Heart left ventricle (tissue), 16 donors: Measurements from ENCODE around the gene SYCP3. TPM values are rescaled to one million over a fixed set of nuclear protein-coding genes. Genes with fewer than 3 reads are reported as not detected.
A peak's percentile ranks its signal among the peaks of the same experiment; 100 is the strongest.

ENCODE experiments used
- ATAC-seq, 4 donors: fragments of 200-7000 bp; cut with Tn5 transposase; one replicate each; pipeline ENCODE4 v1.9.1; 2020 to 2022; ENCODE audit warnings: moderate library complexity in 4 of 4, mild to moderate bottlenecking in 3 of 4, moderate number of reproducible peaks in 1 of 4
- DNase-seq, 5 donors: peaks; one replicate each; pipeline ENCODE4 v3.0.0-alpha.2; 2020
- H3K27ac ChIP-seq, 12 donors: fragments of 200-600 bp; sonication (generic) in 4 of 12; one replicate each; pipeline versions ENCODE4 v1.5.0 to v1.8.0; 2016 to 2022; ENCODE audit warnings: mild to moderate bottlenecking in 2 of 12
- H3K27me3 ChIP-seq, 9 donors: fragments of 200-600 bp; sonication (generic) in 2 of 9; one replicate each; pipeline versions ENCODE4 v1.5.1 to v1.8.0; 2016 to 2022; ENCODE audit warnings: mild to moderate bottlenecking in 3 of 9
- H3K36me3 ChIP-seq, 9 donors: fragments of 200-600 bp; sonication (generic) in 2 of 9; one replicate each; pipeline versions ENCODE4 v1.5.0 to v1.8.0; 2018 to 2022; ENCODE audit warnings: mild to moderate bottlenecking in 2 of 9
- H3K4me1 ChIP-seq, 12 donors: fragments of 200-600 bp; sonication (generic) in 4 of 12; one replicate each; pipeline versions ENCODE4 v1.5.0 to v1.8.0; 2016 to 2022; ENCODE audit warnings: mild to moderate bottlenecking in 3 of 12
- H3K4me3 ChIP-seq, 12 donors: fragments of 200-600 bp; sonication (generic) in 4 of 12; one replicate each; pipeline versions ENCODE4 v1.5.0 to v1.8.0; 2017 to 2022; ENCODE audit warnings: mild to moderate bottlenecking in 9 of 12, moderate library complexity in 4 of 12
- H3K9me3 ChIP-seq, 12 donors: fragments of 200-600 bp; sonication (generic) in 4 of 12; one replicate each; pipeline versions ENCODE4 v1.5.0 to v1.8.0; 2016 to 2022; ENCODE audit warnings: mild to moderate bottlenecking in 1 of 12
- CTCF ChIP-seq, 12 donors: fragments of 200-600 bp; sonication (generic) in 4 of 12; IDR thresholded peaks; one replicate each; pipeline versions ENCODE4 v1.5.0 to v1.8.0; 2018 to 2022; ENCODE audit warnings: antibody characterized with exemption in 12 of 12, mild to moderate bottlenecking in 5 of 12
- POLR2A ChIP-seq, 2 donors: fragments of 450-650 bp; IDR thresholded peaks; one replicate each; pipeline ENCODE4 v1.6.1; 2017; ENCODE audit warnings: antibody characterized with exemption in 2 of 2, mild to moderate bottlenecking in 2 of 2, moderate library complexity in 2 of 2
- WGBS, 4 donors: extraction: QIAGEN DNeasy Blood & Tissue Kit in 2 of 4; methylation state at CpG; one replicate each; pipeline versions ENCODE4 v1.1.5 to v1.1.7; 2013 to 2018; 5-methylcytosine and 5-hydroxymethylcytosine counted together
- intact Hi-C, 10 donors: fragments of 100-400 bp; cut with DNase I; formaldehyde crosslinking; loops; one replicate each; pipeline versions ENCODE4 v1.11.1 to v1.14.2; 2022
- polyA plus RNA-seq, 2 donors: library from polyadenylated mRNA; stranded (reverse); fragments of 200-250 nt; gene quantifications; one replicate each; pipeline ENCODE4 v1.2.3, GENCODE V29; 2013
- total RNA-seq, 9 donors: library from RNA; depleted of rRNA in 2 of 9; stranded (reverse); fragments of >200 nt in 2 of 9; fragmentation: NEBNext Ultra II Directional in 3 of 9; extraction: Animal tissue kit (Norgen Biotek cat#: 25700) in 3 of 9; gene quantifications; one replicate each; pipeline versions ENCODE4 v1.1.0 to v1.2.4, GENCODE V29; 2016 to 2023
- donor health status: ischemic (EF 13 %, LVEDD 7.1; RV severe dilation, severe dysfunction).
- donor health status: healthy with polysubstance abuse.
- donor health status: DM: no; HTN: yes; CAD: no.
- donor health status: DM: no; HTN: no; CAD: no.
- donor health status: ischemic (EF 25% LVEDD 6.9; RV normal size, moderate dysfunction).
- donor health status: ischemic (EF 25% LVEDD 5.7; RV mildly dilated, moderate dysfunction).
- donor health status: healthy.
- donor health status: DM: yes; HTN: yes; CAD: no.
- donor health status: ischemic (EF 35%, LVEDD 5.7; RV mildly dilated, moderate dysfunction).
- donor health status: nonischemic (EF 11% LVEDD 7.7; RV severe dilation, severe dysfunction).
- donor health status: DM: yes; HTN: yes; CAD: no.
- donor health status: PGD.
- donor health status: ischemic (EF 29% LVEDD 5.4; RV normal size, mild dysfunction).
- donor health status: nonischemic (EF 23%, LVEDD 6.1; RV moderate dilation, normal function).

Gene SYCP3
- total and polyA plus RNA-seq, 11 donors = 0.04 TPM; not detected in 10

GRCh38 chr12:101703487-101703886 is 35.8 kb downstream of the SYCP3 start:
- Histone ChIP-seq H3K27ac (no peak overlapping the region), H3K4me3 (no peak overlapping the region), H3K36me3 (no peaks in the 10 kb centered on the region), H3K9me3 (no peaks in the 10 kb centered on the region), H3K27me3 (no peaks in the 10 kb centered on the region), H3K4me1 (peaks cover 0 to 62% (median 33%) of the 10 kb centered on the region in 12 donors)
- DNase-seq (no peak), ATAC-seq (no peak)
- intact Hi-C loops = no loop called here
- TF ChIP-seq POLR2A (IDR thresholded peaks at IDR 0.05) = no peak
- no peak for TF ChIP-seq CTCF (IDR thresholded peaks at IDR 0.05)
- 74 to 88% (median 82%) methylated on average over 3 of the region's 3 CpGs for WGBS, 4 donors

- Histone ChIP-seq H3K9me3 (no peaks in the 10 kb centered on the region), H3K36me3 (no peaks in the 10 kb centered on the region), H3K4me3 (peak overlapping the region in 5 of 12 donors; percentile 70 to 96 (median 87)), H3K4me1 (peaks cover 0 to 56% (median 28%) of the 10 kb centered on the region in 12 donors), H3K27ac (peak overlapping the region in 8 of 12 donors; percentile 10 to 98 (median 91)), H3K27me3 (no peaks in the 10 kb centered on the region)
- no peak for TF ChIP-seq POLR2A (IDR thresholded peaks at IDR 0.05)
- TF ChIP-seq CTCF (IDR thresholded peaks at IDR 0.05) = no peak
- intact Hi-C loops = no loop called here
- 67 to 79% (median 69%) methylated on average over 2 of the region's 2 CpGs for WGBS, 4 donors
- ATAC-seq (no peak), DNase-seq (no peak)
Measured at GRCh38 chr12:101700299-101700820, 38.9 kb downstream of the SYCP3 start.

GRCh38 chr12:101698800-101699347 is 40.4 kb downstream of the SYCP3 start:
- Histone ChIP-seq H3K27ac (peak overlapping the region; percentile 86 to 98 (median 94)), H3K4me3 (peak overlapping the region; percentile 70 to 96 (median 90)), H3K4me1 (peaks cover 0 to 56% (median 28%) of the 10 kb centered on the region in 12 donors), H3K27me3 (no peaks in the 10 kb centered on the region), H3K36me3 (no peaks in the 10 kb centered on the region), H3K9me3 (peaks cover 0 to 6% (median 0%) of the 10 kb centered on the region in 12 donors)
- 52 to 70% (median 64%) methylated on average over 12 of the region's 12 CpGs for WGBS, 4 donors
- DNase-seq (peak in 1 of 5 donors; percentile 28), ATAC-seq (peak in 1 of 4 donors; percentile 17)
- TF ChIP-seq CTCF (IDR thresholded peaks at IDR 0.05) = peak in 4 of 12 donors; percentile 21 to 36 (median 30)
- TF ChIP-seq POLR2A (IDR thresholded peaks at IDR 0.05) = no peak
- intact Hi-C loops = loop anchor here in 2 of 10 donors (5.0 to 10.0 kb wide), 3 partner anchors 128 to 204 kb away; partner anchors contain the start of gene GNPTAB (in 1 of the 2)
